ENCODE data around the gene DEFB118.
"Not testable (repeated sequence)": the region's sequence is repeated elsewhere in the genome, so short reads cannot be mapped to it uniquely, and the experiment has no call there.

The DEFB118 gene

DNA sequence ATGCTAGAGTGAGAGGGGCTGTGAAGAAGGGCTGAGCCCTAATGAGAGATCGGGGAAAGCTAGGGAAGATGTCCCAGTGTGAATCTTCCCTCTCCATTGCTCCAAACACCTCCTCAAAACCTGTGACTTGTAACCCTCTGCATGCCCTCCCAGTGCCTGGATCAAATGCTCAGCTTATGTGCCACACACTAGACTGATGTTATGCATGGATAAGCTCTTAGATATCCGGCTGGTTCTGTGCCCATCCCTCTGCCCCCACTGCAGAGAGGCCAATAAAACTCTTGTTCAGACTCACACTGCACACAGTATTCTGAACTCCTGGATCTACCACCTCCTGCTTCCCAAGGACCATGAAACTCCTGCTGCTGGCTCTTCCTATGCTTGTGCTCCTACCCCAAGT, at the start of gene DEFB118:
TSS of gene DEFB118 (plus strand) at position 301 of the 400 bp plus-strand sequence. CDS start at position 351, 50 bp downstream.
- TF ChIP-seq, protein P1, sequence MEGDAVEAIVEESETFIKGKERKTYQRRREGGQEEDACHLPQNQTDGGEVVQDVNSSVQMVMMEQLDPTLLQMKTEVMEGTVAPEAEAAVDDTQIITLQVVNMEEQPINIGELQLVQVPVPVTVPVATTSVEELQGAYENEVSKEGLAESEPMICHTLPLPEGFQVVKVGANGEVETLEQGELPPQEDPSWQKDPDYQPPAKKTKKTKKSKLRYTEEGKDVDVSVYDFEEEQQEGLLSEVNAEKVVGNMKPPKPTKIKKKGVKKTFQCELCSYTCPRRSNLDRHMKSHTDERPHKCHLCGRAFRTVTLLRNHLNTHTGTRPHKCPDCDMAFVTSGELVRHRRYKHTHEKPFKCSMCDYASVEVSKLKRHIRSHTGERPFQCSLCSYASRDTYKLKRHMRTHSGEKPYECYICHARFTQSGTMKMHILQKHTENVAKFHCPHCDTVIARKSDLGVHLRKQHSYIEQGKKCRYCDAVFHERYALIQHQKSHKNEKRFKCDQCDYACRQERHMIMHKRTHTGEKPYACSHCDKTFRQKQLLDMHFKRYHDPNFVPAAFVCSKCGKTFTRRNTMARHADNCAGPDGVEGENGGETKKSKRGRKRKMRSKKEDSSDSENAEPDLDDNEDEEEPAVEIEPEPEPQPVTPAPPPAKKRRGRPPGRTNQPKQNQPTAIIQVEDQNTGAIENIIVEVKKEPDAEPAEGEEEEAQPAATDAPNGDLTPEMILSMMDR (conservative IDR thresholded peaks at IDR 0.05; ENCODE audit: control insufficient read depth, insufficient read depth, low read depth, low read length) = no peak

DNA sequence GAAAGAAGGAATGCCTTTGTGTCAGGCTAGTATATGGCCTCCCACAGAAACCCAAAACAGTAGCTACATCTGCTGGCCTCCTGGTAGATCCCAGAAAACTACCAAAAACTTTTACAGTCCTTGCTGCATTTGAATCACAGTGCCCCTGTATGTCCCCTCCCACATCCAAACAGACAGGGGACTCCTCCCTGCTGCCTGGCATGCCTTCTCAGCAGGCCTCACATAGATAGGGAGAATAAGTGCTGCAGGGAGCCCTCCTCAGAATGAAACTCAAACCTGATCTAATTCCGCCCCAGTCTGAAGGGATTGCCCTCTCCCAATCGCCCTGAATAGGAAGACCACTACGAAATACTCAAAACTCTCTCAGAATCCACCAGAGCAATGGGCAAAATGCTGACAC, 45.9 kb upstream of the DEFB118 start:
- TF ChIP-seq, protein P1 (conservative IDR thresholded peaks at IDR 0.05; ENCODE audit: control insufficient read depth, insufficient read depth, low read depth, low read length) = no peak
- no peak for DNase-seq (ENCODE audit: low read depth)
- H3K4me3 ChIP-seq (ENCODE audit: control insufficient read depth, low read depth, low read length) = no peak overlapping the region

More for the DNA sequence above, at the start of gene DEFB118:
- no peak within 1 kb of the TSS for H3K4me3 ChIP-seq (ENCODE audit: control insufficient read depth, low read depth, low read length)
- no peak for DNase-seq (ENCODE audit: low read depth)

GRCh38 chr20:31330893-31331292, 37.5 kb upstream of the DEFB118 start:
- TF ChIP-seq, protein P1 (conservative IDR thresholded peaks at IDR 0.05; ENCODE audit: control insufficient read depth, insufficient read depth, low read depth, low read length) = no peak
- no peak overlapping the region for H3K4me3 ChIP-seq (ENCODE audit: control insufficient read depth, low read depth, low read length)
- no peak for DNase-seq (ENCODE audit: low read depth)

DNA sequence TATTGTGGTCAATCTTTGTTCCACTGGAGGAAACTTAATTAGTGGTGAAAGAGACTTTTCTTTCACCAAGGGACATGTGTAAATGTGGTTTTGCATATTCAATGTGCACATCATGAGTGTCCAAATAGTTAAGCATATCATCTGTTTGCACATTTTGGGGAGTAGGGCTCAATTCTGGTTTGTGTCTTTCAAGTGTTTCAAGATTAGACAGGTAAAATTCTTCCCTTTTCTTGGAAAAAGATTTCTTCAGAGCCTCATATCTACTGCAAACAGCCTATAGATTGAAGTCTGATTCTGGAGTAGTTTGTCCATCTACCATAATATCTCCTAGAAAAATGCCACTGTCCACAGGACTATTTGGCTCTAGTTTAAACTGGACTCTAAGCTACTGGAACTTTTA, 26.9 kb upstream of the DEFB118 start:
- no peak overlapping the region for H3K4me3 ChIP-seq (ENCODE audit: control insufficient read depth, low read depth, low read length)
- DNase-seq (ENCODE audit: low read depth) = no peak
- TF ChIP-seq, protein P1 (conservative IDR thresholded peaks at IDR 0.05; ENCODE audit: control insufficient read depth, insufficient read depth, low read depth, low read length) = no peak

DNA sequence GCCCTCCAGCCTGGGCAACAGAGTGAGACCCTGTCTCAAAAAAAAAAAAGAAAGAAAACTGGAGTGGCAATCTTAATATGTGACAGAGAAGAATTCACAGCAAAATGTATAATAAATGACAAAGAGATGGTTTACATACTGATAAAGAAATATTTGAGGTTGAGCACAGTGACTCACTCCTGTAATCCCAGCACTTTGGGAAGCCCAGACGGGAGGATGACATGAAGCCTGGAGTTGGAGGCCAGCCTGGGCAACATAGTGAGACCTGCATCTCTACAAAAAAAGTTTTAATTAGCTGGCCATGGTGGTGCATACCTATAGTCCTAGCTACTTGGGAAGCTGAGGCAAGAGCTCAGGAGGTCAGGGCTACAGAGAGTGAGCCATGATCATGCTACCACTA, 12.4 kb upstream of the DEFB118 start:
- no peak overlapping the region for H3K4me3 ChIP-seq (ENCODE audit: control insufficient read depth, low read depth, low read length)
- no peak for DNase-seq (ENCODE audit: low read depth)
- TF ChIP-seq, protein P1 (conservative IDR thresholded peaks at IDR 0.05; ENCODE audit: control insufficient read depth, insufficient read depth, low read depth, low read length) = no peak

DNA sequence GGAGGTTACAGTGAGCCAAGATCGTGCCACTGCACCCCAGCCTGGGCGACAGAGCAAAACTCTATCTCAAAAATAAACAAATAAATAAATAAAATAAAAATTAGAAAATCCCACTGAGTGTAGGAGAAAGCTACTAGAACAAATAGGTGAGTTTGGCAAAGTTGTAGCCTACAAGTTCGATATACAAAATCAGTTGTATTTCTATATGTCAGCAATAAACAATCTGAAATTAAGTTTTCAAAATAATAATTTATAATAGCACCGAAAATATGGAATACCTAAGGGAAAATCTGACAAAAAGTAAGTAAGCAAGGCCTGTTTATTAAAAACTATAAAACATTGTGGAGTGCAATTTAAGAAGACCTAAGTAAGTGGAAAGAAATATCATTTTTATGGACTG, 5.1 kb upstream of the DEFB118 start:
- TF ChIP-seq, protein P1 (conservative IDR thresholded peaks at IDR 0.05; ENCODE audit: control insufficient read depth, insufficient read depth, low read depth, low read length) = no peak
- H3K4me3 ChIP-seq (ENCODE audit: control insufficient read depth, low read depth, low read length) = no peak overlapping the region
- no peak for DNase-seq (ENCODE audit: low read depth)

- DNase-seq (ENCODE audit: low read depth); H3K4me3 ChIP-seq (ENCODE audit: control insufficient read depth, low read depth, low read length): not testable (repeated sequence)
These were observed 4.1 kb upstream of the DEFB118 start for GRCh38 chr20:31364272-31364671.

All from fibroblast of mammary gland (primary cell).